Right lobe of liver (tissue), 6 donors: Measurements from ENCODE around the gene IL12A. TPM values are rescaled to one million over a fixed set of nuclear protein-coding genes. Genes with fewer than 3 reads are reported as not detected.
A peak's percentile ranks its signal among the peaks of the same experiment; 100 is the strongest.

Source experiments
- ATAC-seq, 4 donors: fragments of 200-7000 bp; cut with Tn5 transposase; one replicate each; pipeline ENCODE4 v1.9.1; 2020; ENCODE audit warnings: mild to moderate bottlenecking in 4 of 4, moderate library complexity in 4 of 4
- DNase-seq, 3 donors: peaks; one replicate each; pipeline ENCODE4 v3.0.0-alpha.2; 2020
- H3K27ac ChIP-seq, 3 donors: fragments of 200-600 bp; one replicate each; pipeline ENCODE4 v1.8.0; 2022
- H3K27me3 ChIP-seq, 2 donors: fragments of 200-600 bp; one replicate each; pipeline ENCODE4 v1.8.0; 2022
- H3K36me3 ChIP-seq, 4 donors: fragments of 200-600 bp; sonication (generic) in 1 of 4; one replicate each; pipeline versions ENCODE4 v1.5.1 to v1.8.0; 2017 to 2022; ENCODE audit warnings: control low read depth in 1 of 4
- H3K4me1 ChIP-seq, 4 donors: fragments of 200-600 bp; sonication (generic) in 1 of 4; one replicate each; pipeline versions ENCODE4 v1.5.1 to v1.8.0; 2017 to 2022; ENCODE audit warnings: control low read depth in 1 of 4
- H3K4me3 ChIP-seq, 3 donors: fragments of 200-600 bp; one replicate each; pipeline ENCODE4 v1.8.0; 2022
- H3K9me3 ChIP-seq, 4 donors: fragments of 200-600 bp; sonication (generic) in 1 of 4; one replicate each; pipeline versions ENCODE4 v1.5.1 to v1.8.0; 2017 to 2022; ENCODE audit warnings: control low read depth in 1 of 4
- CTCF ChIP-seq, 4 donors: fragments of 200-600 bp in 3 of 4; fragments of 450-650 bp in 1 of 4; IDR thresholded peaks; one replicate each; pipeline versions ENCODE4 v1.5.1 to v1.8.0; 2016 to 2022; ENCODE audit warnings: antibody characterized with exemption in 4 of 4, mild to moderate bottlenecking in 2 of 4
- POLR2A ChIP-seq: fragments of 450-650 bp; IDR thresholded peaks from one replicate; pipeline ENCODE4 v1.6.1; 2017; ENCODE audit warnings: antibody characterized with exemption, mild to moderate bottlenecking
- WGBS: methylation state at CpG from one replicate; pipeline ENCODE4 v1.1.6; 2018; ENCODE audit warnings: low coverage, low lambda C conversion rate; ENCODE audit not compliant: insufficient coverage; ENCODE audit errors: missing lambda C conversion rate; 5-methylcytosine and 5-hydroxymethylcytosine counted together
- intact Hi-C, 2 donors: fragments of 100-400 bp; cut with DNase I; formaldehyde crosslinking; loops; one replicate each; pipeline versions ENCODE4 v1.11.2 to v1.14.1; 2022
- total RNA-seq, 6 experiments: library from RNA; depleted of rRNA in 2 of 6; stranded (reverse); fragments of >200 nt in 2 of 6; fragmentation: NEBNext Ultra II Directional in 3 of 6; extraction: Animal tissue kit (Norgen Biotek cat#: 25700) in 3 of 6; gene quantifications; one replicate each; pipeline versions ENCODE4 v1.1.0 to v1.2.4, GENCODE V29; 2016 to 2023
- donor health status: DM: no; HTN: yes; CAD: no.
- donor health status: DM: no; HTN: no; CAD: no.
- donor health status: DM: no; HTN: no; CAD: no.
- donor health status: DM: no; HTN: yes; CAD: no.
- donor health status: DM: no; HTN: yes; CAD: no.

Gene IL12A
- total RNA-seq, 6 experiments from 2014 or later: 0.55 TPM; not detected in 5

GRCh38 chr3:160001850-160002623 lies 13.4 kb downstream of the IL12A start:
- DNase-seq (peak; percentile 46 to 78 (median 68)), ATAC-seq (peak; percentile 76 to 89 (median 82))
- Histone ChIP-seq H3K4me3 (no peak overlapping the region), H3K27ac (no peak overlapping the region), H3K27me3 (no peaks in the 10 kb centered on the region), H3K4me1 (no peaks in the 10 kb centered on the region), H3K9me3 (no peaks in the 10 kb centered on the region), H3K36me3 (no peaks in the 10 kb centered on the region)
- intact Hi-C loops: loop anchor here in 1 of 2 donors (10.0 kb wide), 1 partner anchor 117 kb away; no protein-coding TSS in a partner anchor
- WGBS: 84% methylated on average over 6 of the region's 7 CpGs
- TF ChIP-seq CTCF (IDR thresholded peaks at IDR 0.05) (no peak), POLR2A (no peak)

- DNase-seq (peak in 2 of 3 donors; percentile 51 to 60), ATAC-seq (peak; percentile 78 to 83 (median 80))
- H3K4me3 ChIP-seq: no peak overlapping the region
- H3K4me1 ChIP-seq: no peaks in the 10 kb centered on the region
- no peaks in the 10 kb centered on the region for H3K9me3 ChIP-seq
- H3K27me3 ChIP-seq: no peaks in the 10 kb centered on the region
- H3K36me3 ChIP-seq: no peaks in the 10 kb centered on the region
- intact Hi-C loops: loop anchor here in 1 of 2 donors (10.0 kb wide), 1 partner anchor 119 kb away; no protein-coding TSS in a partner anchor
- TF ChIP-seq CTCF (IDR thresholded peaks at IDR 0.05) (peak; percentile 46 to 55 (median 50)), POLR2A (no peak)
- WGBS: 6% methylated on average over 2 of the region's 2 CpGs
- H3K27ac ChIP-seq: no peak overlapping the region
Measured at GRCh38 chr3:160003520-160004128, 15.0 kb downstream of the IL12A start.

GRCh38 chr3:160005004-160005403 lies 16.4 kb downstream of the IL12A start:
- TF ChIP-seq CTCF (IDR thresholded peaks at IDR 0.05): no peak
- TF ChIP-seq POLR2A: no peak
- H3K27ac ChIP-seq: no peak overlapping the region
- no peaks in the 10 kb centered on the region for H3K36me3 ChIP-seq
- H3K4me3 ChIP-seq: no peak overlapping the region
- no peaks in the 10 kb centered on the region for H3K9me3 ChIP-seq
- no peaks in the 10 kb centered on the region for H3K27me3 ChIP-seq
- ATAC-seq (no peak), DNase-seq (no peak)
- H3K4me1 ChIP-seq: no peaks in the 10 kb centered on the region
- intact Hi-C loops: loop anchor here (5.0 to 10.0 kb wide), 2 partner anchors 118 to 120 kb away; no protein-coding TSS in a partner anchor

- WGBS: 10% methylated on average over 3 of the region's 3 CpGs
- TF ChIP-seq POLR2A (no peak), CTCF (IDR thresholded peaks at IDR 0.05) (peak; percentile 72 to 85 (median 82))
Measured at GRCh38 chr3:160006282-160007163, 17.9 kb downstream of the IL12A start.

More at GRCh38 chr3:160006282-160007163, 17.9 kb downstream of the IL12A start:
- peak; percentile 90 to 92 (median 90) for ATAC-seq
- Histone ChIP-seq H3K36me3 (no peaks in the 10 kb centered on the region), H3K27me3 (no peaks in the 10 kb centered on the region), H3K4me3 (no peak overlapping the region), H3K27ac (no peak overlapping the region), H3K9me3 (no peaks in the 10 kb centered on the region), H3K4me1 (no peaks in the 10 kb centered on the region)
- peak in 2 of 3 donors; percentile 27 to 58 for DNase-seq
- intact Hi-C loops: loop anchor here (5.0 to 10.0 kb wide), 2 partner anchors 119 to 122 kb away; no protein-coding TSS in a partner anchor
